RWPE2 (cell line): Measurements from ENCODE around the gene CRLF3.
"Not testable (repeated sequence)": the region's sequence is repeated elsewhere in the genome, so short reads cannot be mapped to it uniquely, and the experiment has no call there.

ENCODE experiments used
- ATAC-seq: fragments of 200-7000 bp; cut with Tn5 transposase; 3 replicates; pipeline ENCODE4 v1.9.1; 2021; ENCODE audit warnings: low read depth
- DNase-seq: peaks from one replicate; pipeline ENCODE4 v3.0.0-alpha.2; 2020; ENCODE audit warnings: low spot score
- H3K27ac ChIP-seq: fragments of 450-650 bp; 2 replicates; pipeline ENCODE4 v1.5.1; 2017; ENCODE audit warnings: mild to moderate bottlenecking; ENCODE audit not compliant: poor library complexity, severe bottlenecking
- H3K27me3 ChIP-seq: fragments of 250-450 bp; sonication (Bioruptor Pico); 2 replicates; pipeline ENCODE4 v1.5.1; 2021; ENCODE audit warnings: mild to moderate bottlenecking, moderate library complexity; ENCODE audit not compliant: insufficient read depth, poor library complexity, severe bottlenecking
- H3K36me3 ChIP-seq: fragments of 250-450 bp; sonication (Bioruptor Pico); 2 replicates; pipeline ENCODE4 v1.5.1; 2020; ENCODE audit warnings: low read depth, mild to moderate bottlenecking, moderate library complexity
- H3K4me1 ChIP-seq: fragments of 250-450 bp; sonication (Bioruptor Pico); 2 replicates; pipeline ENCODE4 v1.5.1; 2021; ENCODE audit warnings: mild to moderate bottlenecking, moderate library complexity; ENCODE audit not compliant: insufficient read depth, poor library complexity, severe bottlenecking
- H3K4me3 ChIP-seq: fragments of 250-450 bp; sonication (Bioruptor Pico); 2 replicates; pipeline ENCODE4 v1.5.1; 2021; ENCODE audit warnings: mild to moderate bottlenecking, moderate library complexity; ENCODE audit not compliant: severe bottlenecking
- H3K9me3 ChIP-seq: fragments of 250-450 bp; sonication (Bioruptor Pico); 2 replicates; pipeline ENCODE4 v1.5.1; 2021; ENCODE audit warnings: mild to moderate bottlenecking, moderate library complexity; ENCODE audit not compliant: severe bottlenecking
- CTCF ChIP-seq: fragments of 450-650 bp; IDR thresholded peaks from one replicate; pipeline ENCODE4 v1.5.1; 2017; ENCODE audit warnings: mild to moderate bottlenecking, moderate library complexity; ENCODE audit not compliant: poor library complexity, severe bottlenecking

The CRLF3 gene

GRCh38 chr17:30827082-30827481, 2.6 kb upstream of the CRLF3 start:
- Histone ChIP-seq H3K4me3 (no peak overlapping the region), H3K27ac (no peak overlapping the region), H3K9me3 (no peaks in the 10 kb centered on the region), H3K4me1 (peaks cover 31% of the 10 kb centered on the region), H3K27me3 (no peaks in the 10 kb centered on the region), H3K36me3 (no peaks in the 10 kb centered on the region)
- no peak for TF ChIP-seq CTCF
- DNase-seq (no peak), ATAC-seq (no peak)

GRCh38 chr17:30824002-30824355, 513 bp downstream of the CRLF3 start:
- peaks cover 31% of the 10 kb centered on the region for H3K4me1 ChIP-seq
- DNase-seq: no peak
- H3K36me3 ChIP-seq: peaks cover 10% of the 10 kb centered on the region
- no peaks in the 10 kb centered on the region for H3K27me3 ChIP-seq
- H3K9me3 ChIP-seq: no peaks in the 10 kb centered on the region
- peak overlapping the region; percentile 42 for H3K27ac ChIP-seq
- no peak for TF ChIP-seq CTCF
- ATAC-seq: peak; percentile 20
- peak overlapping the region; percentile 67 for H3K4me3 ChIP-seq

GRCh38 chr17:30823421-30823820, 1.1 kb downstream of the CRLF3 start:
- Histone ChIP-seq H3K27ac (no peak overlapping the region), H3K4me3 (peak overlapping the region; percentile 67)
- DNase-seq: no peak

DNA sequence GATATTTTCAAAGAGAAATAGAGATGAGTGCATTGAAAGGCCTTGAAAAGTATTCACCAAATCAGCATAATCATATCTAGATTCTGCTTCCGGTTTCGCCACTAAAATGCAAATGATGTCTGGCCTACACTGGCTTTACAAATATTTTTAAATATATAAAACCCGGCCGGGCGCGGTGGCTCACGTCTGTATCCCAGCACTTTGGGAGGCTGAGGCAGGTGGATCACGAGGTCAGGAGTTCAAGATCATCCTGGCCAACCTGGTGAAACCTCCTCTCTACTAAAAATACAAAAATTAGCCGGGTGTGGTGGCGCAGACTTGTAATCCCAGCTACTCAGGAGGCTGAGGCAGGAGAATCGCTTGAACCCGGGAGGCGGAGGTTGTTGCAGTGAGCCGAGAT, 1.6 kb downstream of the CRLF3 start:
- not testable (repeated sequence) for DNase-seq, H3K4me3 ChIP-seq
- H3K4me1 ChIP-seq: peaks cover 31% of the 10 kb centered on the region

More at GRCh38 chr17:30823421-30823820, 1.1 kb downstream of the CRLF3 start:
- H3K36me3 ChIP-seq: peaks cover 11% of the 10 kb centered on the region
- no peaks in the 10 kb centered on the region for H3K9me3 ChIP-seq
- ATAC-seq: no peak
- no peaks in the 10 kb centered on the region for H3K27me3 ChIP-seq
- peaks cover 31% of the 10 kb centered on the region for H3K4me1 ChIP-seq
- TF ChIP-seq CTCF: no peak

DNA sequence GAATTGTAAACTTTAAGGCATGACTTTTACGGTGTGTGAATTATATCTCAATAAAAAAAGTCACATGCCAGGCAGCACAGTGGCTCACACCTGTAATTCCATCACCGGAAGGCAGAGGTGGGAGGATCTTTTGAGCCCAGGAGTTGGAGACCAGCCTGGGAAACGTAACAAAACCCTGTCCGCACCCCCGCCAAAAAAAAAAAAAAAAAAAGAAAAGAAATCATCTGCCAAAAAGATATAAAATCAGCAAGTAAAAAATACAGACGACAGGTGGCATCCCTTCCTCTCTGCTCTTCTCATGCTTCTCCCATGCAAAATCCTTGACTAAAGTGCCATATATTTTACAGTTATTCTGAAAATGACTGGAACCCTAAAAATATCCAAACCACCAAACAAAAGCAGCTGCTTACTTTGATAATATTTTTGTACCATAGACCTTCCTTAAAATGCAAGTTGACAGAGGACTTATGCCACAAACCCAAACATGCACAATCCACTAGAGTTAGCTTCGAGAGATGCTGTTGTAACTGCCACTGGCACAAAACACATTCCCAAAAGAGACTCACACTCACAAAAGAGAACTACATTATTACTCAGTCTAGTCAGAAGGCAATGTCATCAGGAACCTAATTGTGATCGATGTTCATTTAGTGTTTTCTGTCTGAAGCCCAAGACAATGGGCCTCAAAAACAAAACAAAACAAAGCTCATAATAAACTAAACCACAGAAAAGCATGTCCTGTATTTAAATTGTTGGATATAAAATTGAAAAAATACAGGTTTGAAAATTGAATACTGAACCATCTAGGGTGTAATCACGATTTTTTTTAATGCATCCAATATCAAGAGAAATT, 2.4 kb downstream of the CRLF3 start:
- no peak for TF ChIP-seq CTCF
- ATAC-seq: no peak
- no peaks in the 10 kb centered on the region for H3K27me3 ChIP-seq
- H3K27ac ChIP-seq: no peak overlapping the region
- peaks cover 31% of the 10 kb centered on the region for H3K4me1 ChIP-seq
- DNase-seq: no peak
- H3K9me3 ChIP-seq: no peaks in the 10 kb centered on the region
- peaks cover 11% of the 10 kb centered on the region for H3K36me3 ChIP-seq
- H3K4me3 ChIP-seq: no peak overlapping the region

More for the DNA sequence above, 1.6 kb downstream of the CRLF3 start:
- H3K27me3 ChIP-seq, ATAC-seq, H3K27ac ChIP-seq, H3K9me3 ChIP-seq: not testable (repeated sequence)
- peaks cover 11% of the 10 kb centered on the region for H3K36me3 ChIP-seq
